Adrenal gland (tissue), 5 donors: ENCODE data around the gene CDKAL1.

Experiments
- CTCF ChIP-seq, 6 experiments: fragments of 450-650 bp in 4 of 6; fragments of 200-600 bp in 2 of 6; sonication (generic) in 1 of 6; IDR thresholded peaks; 1 replicate in 5 of 6; 2 replicates in 1 of 6; pipeline versions ENCODE4 v1.5.1 to v1.8.0; 2016 to 2021; ENCODE audit warnings: antibody characterized with exemption in 6 of 6, mild to moderate bottlenecking in 2 of 6, moderate library complexity in 1 of 6
- POLR2A ChIP-seq, 2 donors: fragments of 450-650 bp; IDR thresholded peaks; one replicate each; pipeline ENCODE4 v1.6.1; 2017; ENCODE audit warnings: antibody characterized with exemption in 2 of 2, mild to moderate bottlenecking in 2 of 2, moderate library complexity in 1 of 2
- donor health status: DM: no; HTN: no; CAD: no.

DNA sequence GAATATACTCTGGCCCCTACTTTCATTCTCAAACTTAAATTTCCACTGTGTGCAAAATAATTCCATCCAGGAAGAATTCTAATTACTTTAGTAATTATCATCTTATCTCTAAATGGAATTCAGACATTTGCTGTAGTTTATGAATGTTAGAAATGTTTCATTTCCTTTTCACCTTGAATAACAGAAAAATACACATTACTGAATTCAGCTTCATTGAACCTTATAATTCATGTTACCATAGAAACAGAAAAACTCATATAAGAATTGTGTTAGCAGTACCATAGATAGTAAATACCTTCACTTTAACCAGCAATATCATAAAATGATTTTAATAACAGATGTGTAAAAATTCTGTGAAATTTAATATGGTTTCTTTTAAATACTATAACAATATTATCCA, 514.9 kb downstream of the CDKAL1 start:
- TF ChIP-seq CTCF (IDR thresholded peaks at IDR 0.05), result no peak
- no peak for TF ChIP-seq POLR2A (IDR thresholded peaks at IDR 0.05)
